SU-DHL-6 (cell line): ENCODE measurements around the gene LRBA.

ENCODE experiments used
- H2AFZ ChIP-seq: fragments of 200-600 bp; sonication (generic); 2 replicates; pipeline ENCODE4 v1.6.1; 2014; ENCODE audit warnings: low read depth, mild to moderate bottlenecking, moderate library complexity, mixed read lengths, antibody characterized with exemption, low read length; ENCODE audit not compliant: severe bottlenecking
- H3F3A ChIP-seq: fragments of 200-600 bp; shearing (Covaris generic); 2 replicates; pipeline ENCODE4 v1.6.0; 2016; ENCODE audit warnings: antibody characterized with exemption, mild to moderate bottlenecking; ENCODE audit not compliant: insufficient read depth
- H3K27ac ChIP-seq: fragments of 200-600 bp; sonication (generic); 2 replicates; pipeline ENCODE4 v1.5.1; 2016; ENCODE audit warnings: low read depth, mild to moderate bottlenecking, low read length, moderate library complexity, mixed read lengths
- H3K27me3 ChIP-seq: fragments of 200-600 bp; sonication (generic), shearing (Covaris generic); 2 replicates; pipeline ENCODE4 v1.6.0; 2014; ENCODE audit warnings: mild to moderate bottlenecking, low read length
- H3K36me3 ChIP-seq: fragments of 200-600 bp; sonication (generic); 2 replicates; pipeline ENCODE4 v1.6.1; 2014; ENCODE audit warnings: mild to moderate bottlenecking, low read length, mixed read lengths
- H3K4me2 ChIP-seq: fragments of 300-600, 200-600 bp; shearing (Covaris generic), sonication (generic); 2 replicates; pipeline ENCODE4 v1.6.0; 2014; ENCODE audit warnings: low read length, low read depth, mild to moderate bottlenecking; ENCODE audit not compliant: poor library complexity, severe bottlenecking
- H3K4me3 ChIP-seq: fragments of 200-600 bp; sonication (generic); 2 replicates; pipeline ENCODE4 v1.5.1; 2014; ENCODE audit warnings: antibody characterized with exemption, low read length, mild to moderate bottlenecking, mixed read lengths; ENCODE audit not compliant: insufficient read depth, poor library complexity, severe bottlenecking
- H3K79me2 ChIP-seq: fragments of 200-600 bp; sonication (generic); 2 replicates; pipeline ENCODE4 v1.6.1; 2014; ENCODE audit warnings: mild to moderate bottlenecking, low read length, moderate library complexity; ENCODE audit not compliant: insufficient read depth
- H3K9ac ChIP-seq: fragments of 200-600 bp; sonication (generic); 2 replicates; pipeline ENCODE4 v1.7.0; 2014; ENCODE audit warnings: mild to moderate bottlenecking, low read length
- H3K9me2 ChIP-seq: fragments of 200-600 bp; sonication (generic); replicated peaks from 2 replicates; pipeline ENCODE4 v1.6.1; 2014; ENCODE audit warnings: low read length; ENCODE audit not compliant: insufficient read depth
- H3K9me3 ChIP-seq: fragments of 200-600 bp; sonication (generic); 2 replicates; pipeline ENCODE4 v1.6.1; 2014; ENCODE audit warnings: low read length, mixed read lengths; ENCODE audit not compliant: insufficient read depth
- H4K20me1 ChIP-seq: fragments of 200-600 bp; sonication (generic); 2 replicates; pipeline ENCODE4 v1.6.1; 2014; ENCODE audit warnings: low read depth, mild to moderate bottlenecking, antibody characterized with exemption, low read length, moderate library complexity, mixed read lengths
- EZH2phosphoT487 ChIP-seq: fragments of 200-600 bp; sonication (generic), shearing (Covaris generic); conservative IDR thresholded peaks from 2 replicates; pipeline ENCODE4 v1.6.1; 2018; ENCODE audit warnings: mild to moderate bottlenecking, antibody characterized with exemption, low read length, moderate library complexity, mixed read lengths
- TF ChIP-seq, protein P1 (sequence below): fragments of 200-600 bp; sonication (generic); IDR thresholded peaks from one replicate; pipeline ENCODE4 v1.5.1; 2017; ENCODE audit warnings: antibody characterized with exemption, mild to moderate bottlenecking, low read length, moderate library complexity; ENCODE audit not compliant: insufficient read depth, poor library complexity, severe bottlenecking

Gene LRBA

DNA sequence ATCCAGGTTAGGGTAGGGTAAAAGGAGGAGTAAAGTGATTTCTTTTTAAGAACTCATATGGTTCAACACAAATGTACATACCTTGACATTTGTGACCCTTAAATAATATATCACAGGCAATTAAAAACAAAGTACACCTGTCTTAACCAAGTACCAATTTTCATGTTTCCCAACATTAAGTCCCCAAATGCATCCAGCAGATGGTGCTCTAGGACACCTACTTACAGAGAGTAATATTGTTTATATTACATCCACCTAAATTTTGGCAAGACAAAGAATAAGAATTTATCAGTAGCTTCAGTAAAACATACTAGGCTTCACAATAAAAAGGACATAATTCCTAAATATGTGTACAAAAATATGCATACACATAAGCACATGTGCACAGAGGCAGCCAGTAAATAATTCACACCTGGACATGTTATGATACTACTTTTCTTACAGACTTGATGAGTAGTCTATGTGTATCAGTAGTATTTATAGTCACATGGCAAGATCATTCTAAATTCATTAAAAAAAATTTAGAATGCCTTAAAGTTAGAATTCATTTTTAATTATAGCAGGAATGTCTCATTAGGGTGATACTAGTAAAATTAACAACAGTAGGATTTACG is 717.1 kb downstream of the LRBA start:
- Histone ChIP-seq H3K9ac (no peak overlapping the region), H3K79me2 (no peaks in the 10 kb centered on the region), H3K9me2 (no peaks in the 10 kb centered on the region), H4K20me1 (no peaks in the 10 kb centered on the region), H3K27ac (no peak overlapping the region), H3K36me3 (no peaks in the 10 kb centered on the region), H3K27me3 (no peaks in the 10 kb centered on the region), H2AFZ (no peak overlapping the region), H3K4me2 (no peak overlapping the region), H3K4me3 (no peak overlapping the region), H3K9me3 (no peaks in the 10 kb centered on the region), H3F3A (no peaks in the 10 kb centered on the region)
- no peak for TF ChIP-seq EZH2phosphoT487
- TF ChIP-seq, protein P1, sequence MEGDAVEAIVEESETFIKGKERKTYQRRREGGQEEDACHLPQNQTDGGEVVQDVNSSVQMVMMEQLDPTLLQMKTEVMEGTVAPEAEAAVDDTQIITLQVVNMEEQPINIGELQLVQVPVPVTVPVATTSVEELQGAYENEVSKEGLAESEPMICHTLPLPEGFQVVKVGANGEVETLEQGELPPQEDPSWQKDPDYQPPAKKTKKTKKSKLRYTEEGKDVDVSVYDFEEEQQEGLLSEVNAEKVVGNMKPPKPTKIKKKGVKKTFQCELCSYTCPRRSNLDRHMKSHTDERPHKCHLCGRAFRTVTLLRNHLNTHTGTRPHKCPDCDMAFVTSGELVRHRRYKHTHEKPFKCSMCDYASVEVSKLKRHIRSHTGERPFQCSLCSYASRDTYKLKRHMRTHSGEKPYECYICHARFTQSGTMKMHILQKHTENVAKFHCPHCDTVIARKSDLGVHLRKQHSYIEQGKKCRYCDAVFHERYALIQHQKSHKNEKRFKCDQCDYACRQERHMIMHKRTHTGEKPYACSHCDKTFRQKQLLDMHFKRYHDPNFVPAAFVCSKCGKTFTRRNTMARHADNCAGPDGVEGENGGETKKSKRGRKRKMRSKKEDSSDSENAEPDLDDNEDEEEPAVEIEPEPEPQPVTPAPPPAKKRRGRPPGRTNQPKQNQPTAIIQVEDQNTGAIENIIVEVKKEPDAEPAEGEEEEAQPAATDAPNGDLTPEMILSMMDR = peak; percentile 55

DNA sequence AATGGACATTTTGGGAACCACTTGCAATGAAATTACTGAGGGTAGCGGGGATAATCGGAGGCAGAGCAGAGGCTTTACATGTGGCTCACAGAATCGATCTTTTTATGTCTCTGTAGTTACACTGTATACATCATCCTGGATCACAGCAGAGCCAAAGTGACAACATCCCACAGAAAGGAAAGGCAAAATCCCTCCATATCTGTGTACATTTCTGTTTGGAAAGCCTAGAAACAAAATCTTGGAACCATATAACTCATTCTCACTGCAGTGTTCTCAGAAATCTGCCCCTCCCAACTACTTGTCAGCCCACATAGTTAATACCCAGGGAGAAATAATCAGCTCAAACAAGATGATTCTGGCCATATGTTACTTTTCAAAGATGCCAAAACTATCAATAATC is 725.2 kb downstream of the LRBA start:
- no peak overlapping the region for H3K4me3 ChIP-seq
- no peaks in the 10 kb centered on the region for H3K79me2 ChIP-seq
- no peaks in the 10 kb centered on the region for H3K9me3 ChIP-seq
- H4K20me1 ChIP-seq = 0 out of 2 replicates have a peak, but pooled peaks cover 4% of the 10 kb centered on the region
- no peak for TF ChIP-seq EZH2phosphoT487
- TF ChIP-seq, protein P1 = no peak
- no peak overlapping the region for H2AFZ ChIP-seq
- H3K27ac ChIP-seq = no peak overlapping the region
- no peaks in the 10 kb centered on the region for H3K27me3 ChIP-seq
- no peaks in the 10 kb centered on the region for H3F3A ChIP-seq
- H3K36me3 ChIP-seq = 0 out of 2 replicates have a peak, but pooled peaks cover 3% of the 10 kb centered on the region
- no peak overlapping the region for H3K9ac ChIP-seq
- H3K4me2 ChIP-seq = no peak overlapping the region
- H3K9me2 ChIP-seq = no peaks in the 10 kb centered on the region

DNA sequence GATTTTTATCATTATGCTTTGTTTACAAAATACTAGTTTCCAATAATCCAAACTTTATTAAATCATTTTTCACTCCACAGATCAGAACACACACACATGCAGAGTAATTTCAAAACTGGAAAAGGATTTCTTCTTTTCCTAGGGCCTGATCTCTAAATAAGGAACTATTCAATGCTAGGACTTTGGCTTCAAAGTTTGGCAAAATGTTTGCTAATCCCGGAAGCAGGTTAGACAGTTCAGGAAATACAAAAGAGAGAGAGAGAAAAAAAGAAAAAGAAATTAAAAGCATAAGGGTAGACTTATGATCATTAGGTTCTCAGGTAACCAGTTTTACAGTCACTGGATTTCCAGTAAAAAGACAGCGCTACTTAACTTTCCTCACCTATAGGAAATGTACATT is 725.9 kb downstream of the LRBA start:
- Histone ChIP-seq H3K36me3 (0 out of 2 replicates have a peak, but pooled peaks cover 3% of the 10 kb centered on the region), H3K4me3 (no peak overlapping the region), H3K9me3 (no peaks in the 10 kb centered on the region), H3K4me2 (no peak overlapping the region), H3K9me2 (no peaks in the 10 kb centered on the region), H3K27ac (no peak overlapping the region), H3K79me2 (no peaks in the 10 kb centered on the region), H3K9ac (no peak overlapping the region), H3F3A (no peaks in the 10 kb centered on the region), H2AFZ (no peak overlapping the region), H4K20me1 (0 out of 2 replicates have a peak, but pooled peaks cover 4% of the 10 kb centered on the region), H3K27me3 (no peaks in the 10 kb centered on the region)
- TF ChIP-seq, protein P1 = no peak
- TF ChIP-seq EZH2phosphoT487 = no peak
